ENCODE measurements around the gene UGT2B11.
"Not testable (repeated sequence)": the region's sequence is repeated elsewhere in the genome, so short reads cannot be mapped to it uniquely, and the experiment has no call there.

UGT2B11 gene

GRCh38 chr4:69169171-69169570 is 45.4 kb downstream of the UGT2B11 start:
- DNase-seq, result not testable (repeated sequence)

GRCh38 chr4:69167300-69167699 is 47.2 kb downstream of the UGT2B11 start:
- no peak for DNase-seq

DNA sequence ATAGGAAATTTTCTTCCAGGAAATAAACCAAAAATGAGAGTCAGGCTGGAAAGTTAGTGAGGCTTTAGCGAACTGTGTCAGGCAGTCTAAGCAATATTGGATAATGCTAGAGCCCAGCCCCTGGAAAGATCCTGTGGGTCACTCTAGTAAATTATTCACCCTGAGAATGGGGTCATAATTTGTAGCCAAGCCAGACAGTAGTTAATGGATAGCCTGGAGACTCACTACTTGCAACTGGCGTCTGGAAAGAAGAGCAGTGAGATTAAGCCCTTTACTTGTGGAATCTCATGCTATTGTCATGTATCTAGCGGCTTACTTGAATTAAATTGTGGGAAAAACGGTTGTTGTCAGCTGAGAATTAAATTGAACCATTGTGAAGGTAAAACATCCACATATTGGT is 48.2 kb downstream of the UGT2B11 start:
- not testable (repeated sequence) for DNase-seq

- not testable (repeated sequence) for DNase-seq
These were observed 48.8 kb downstream of the UGT2B11 start for GRCh38 chr4:69165707-69166106.

GRCh38 chr4:69156913-69157312 is 57.6 kb downstream of the UGT2B11 start:
- no peak for DNase-seq

GRCh38 chr4:69154021-69154420 is 60.5 kb downstream of the UGT2B11 start:
- no peak for DNase-seq

Measured in CD4-positive, alpha-beta T cell treated with Interleukin-1 beta for 1 hour (primary cell).